HepG2 (cell line): ENCODE measurements around the gene PPCDC. TPM values are rescaled to one million over a fixed set of nuclear protein-coding genes. Genes with fewer than 3 reads are reported as not detected.

ENCODE experiments used
- BRCA1 ChIP-seq: sonication (generic); formaldehyde crosslinking; IDR thresholded peaks from 2 replicates; pipeline ENCODE4 v1.4.0; 2020; ENCODE audit warnings: missing genetic modification reagents
- EP300 ChIP-seq, 3 experiments: sonication (generic) in 1 of 3; formaldehyde crosslinking in 1 of 3; IDR thresholded peaks; 2 replicates each; pipeline versions ENCODE4 v1.5.1 to v1.6.1; 2011 to 2020; ENCODE audit warnings: low read depth in 2 of 3, low read length in 2 of 3, borderline replicate concordance in 1 of 3, improper control_type of control experiment in 1 of 3, mild to moderate bottlenecking in 1 of 3, missing genetic modification reagents in 1 of 3, moderate library complexity in 1 of 3
- HNRNPUL1 ChIP-seq: fragments of 200-400 bp; formaldehyde crosslinking; IDR thresholded peaks from 2 replicates; pipeline ENCODE4 v1.6.1; 2017; ENCODE audit warnings: low read depth, mild to moderate bottlenecking, low read length, moderate library complexity
- KDM3A ChIP-seq: IDR thresholded peaks from 2 replicates; pipeline ENCODE4 v1.6.1; 2018; ENCODE audit warnings: low read depth, missing compliant biosample characterization
- KLF13 ChIP-seq: sonication (generic); formaldehyde crosslinking; IDR thresholded peaks from 2 replicates; pipeline ENCODE4 v1.4.0; 2020; ENCODE audit warnings: mild to moderate bottlenecking, missing genetic modification reagents
- RAD51 ChIP-seq: fragments of 450-650 bp; IDR thresholded peaks from 2 replicates; pipeline ENCODE4 v1.6.1; 2016; ENCODE audit warnings: borderline replicate concordance
- SCMH1 ChIP-seq: sonication (generic); formaldehyde crosslinking; IDR thresholded peaks from 2 replicates; pipeline ENCODE4 v1.9.0; 2021; ENCODE audit warnings: missing genetic modification reagents, mild to moderate bottlenecking, borderline replicate concordance
- SIX1 ChIP-seq: sonication (generic); formaldehyde crosslinking; IDR thresholded peaks from 2 replicates; pipeline ENCODE4 v1.4.0; 2020; ENCODE audit warnings: missing genetic modification reagents, borderline replicate concordance
- SP4 ChIP-seq: sonication (generic); formaldehyde crosslinking; IDR thresholded peaks from 2 replicates; pipeline ENCODE4 v1.8.1; 2023; ENCODE audit warnings: mild to moderate bottlenecking, missing genetic modification reagents
- polyA plus RNA-seq, 8 experiments: library from polyadenylated mRNA; depleted of rRNA in 3 of 8; stranded (reverse) in 7 of 8; unstranded in 1 of 8; fragments of >200 nt; fragmentation: Illumina TruSeq in 4 of 8; extraction: Trizol in 4 of 8; gene quantifications; 2 replicates each; pipeline versions ENCODE4 v1.2.1 to v1.2.3, GENCODE V29; 2011 to 2016; ENCODE audit warnings: low read depth in 4 of 8, missing spikeins in 1 of 8, mixed read lengths in 1 of 8; ENCODE audit not compliant: insufficient read depth in 1 of 8
- total RNA-seq, 5 experiments: library from RNA; depleted of rRNA; stranded (reverse); fragments of >200 nt; fragmentation: Illumina TruSeq; extraction: Trizol; gene quantifications; 2 replicates each; pipeline ENCODE4 v1.2.3, GENCODE V29; 2016; ENCODE audit warnings: low read depth in 1 of 5
- TF ChIP-seq, protein P1 (sequence below): sonication (generic); formaldehyde crosslinking; IDR thresholded peaks from 2 replicates; pipeline ENCODE4 v1.5.0; 2020; ENCODE audit warnings: mild to moderate bottlenecking, missing genetic modification reagents, borderline replicate concordance
- TF ChIP-seq, protein P2 (sequence below): sonication (generic); formaldehyde crosslinking; IDR thresholded peaks from 2 replicates; pipeline ENCODE4 v1.8.0; 2022; ENCODE audit warnings: mild to moderate bottlenecking, missing genetic modification reagents, moderate library complexity
- TF ChIP-seq, protein P3 (sequence below): sonication (generic); formaldehyde crosslinking; IDR thresholded peaks from 2 replicates; pipeline ENCODE4 v1.4.0; 2020; ENCODE audit warnings: missing genetic modification reagents, mild to moderate bottlenecking, borderline replicate concordance
- TF ChIP-seq, protein P4 (sequence below): sonication (generic); formaldehyde crosslinking; IDR thresholded peaks from 2 replicates; pipeline ENCODE4 v1.5.1; 2020; ENCODE audit warnings: mild to moderate bottlenecking, moderate library complexity, missing genetic modification reagents
- TF ChIP-seq, protein P5 (sequence below): IDR thresholded peaks from 2 replicates; pipeline ENCODE4 v1.4.0; 2020; ENCODE audit warnings: mild to moderate bottlenecking, missing genetic modification reagents

Gene PPCDC
- total and polyA plus RNA-seq, 2 of the 13 experiments (the other 11 are each of a cell fraction or from before 2014, with no cell fraction given) = 12.3 to 12.8 TPM

DNA sequence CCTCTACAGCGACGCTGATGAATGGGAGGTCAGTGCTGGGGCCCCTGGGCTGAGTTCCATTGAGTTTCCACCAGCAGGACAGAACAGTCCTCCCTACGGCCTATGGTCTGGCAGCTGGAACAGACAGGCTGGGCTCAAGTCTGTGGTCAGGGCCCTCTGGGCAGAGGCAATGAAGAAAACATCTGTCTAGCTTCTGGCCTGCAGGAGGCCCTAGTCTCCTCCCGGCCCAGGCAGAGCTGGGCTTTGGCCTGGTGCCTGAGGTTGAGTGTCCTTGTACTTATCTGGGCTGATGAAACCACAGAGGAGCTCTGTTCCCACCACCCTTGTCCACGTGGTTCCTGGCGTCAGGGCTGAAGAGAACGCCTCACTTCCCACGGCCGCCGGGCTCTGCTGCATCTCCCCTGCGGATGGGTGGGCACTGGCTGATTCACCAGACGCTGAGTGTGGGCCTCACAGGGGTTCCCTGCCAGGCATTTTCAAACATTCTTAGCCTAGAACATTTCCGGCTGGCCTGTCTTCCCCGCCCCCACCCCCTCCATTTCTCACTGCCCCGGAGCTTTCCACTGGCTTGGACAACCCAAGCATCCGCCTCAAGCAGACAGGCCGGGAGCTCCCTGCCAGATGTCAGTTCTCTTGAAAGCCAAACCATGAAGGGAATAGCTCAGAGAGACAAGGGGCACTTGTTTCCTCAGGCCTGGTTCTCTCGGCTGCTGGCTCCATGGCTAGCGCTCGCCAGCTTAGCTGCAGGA is 20.3 kb downstream of the PPCDC start (continued):
- TF ChIP-seq HNRNPUL1 (no peak), SCMH1 (no peak), KDM3A (CRISPR knock-in tag) (no peak), KLF13 (no peak), EP300 (IDR thresholded peaks at IDR 0.05; ENCODE audit: low read depth in 2 of 2, low read length in 2 of 2) (peak in 1 of 2 experiments; percentile 74; a peak in 2 of 4 replicates), EP300 (CRISPR knock-in tag; IDR thresholded peaks at IDR 0.05; ENCODE audit: borderline replicate concordance) (peak; percentile 74), SP4 (CRISPR knock-in tag) (no peak), BRCA1 (CRISPR knock-in tag) (no peak; the same call in 1 of the 2 replicates), SIX1 (CRISPR knock-in tag) (peak; percentile 57; the same call in 1 of the 2 replicates), RAD51 (peak; percentile 25; the same call in 1 of the 2 replicates)
- TF ChIP-seq, protein P1, sequence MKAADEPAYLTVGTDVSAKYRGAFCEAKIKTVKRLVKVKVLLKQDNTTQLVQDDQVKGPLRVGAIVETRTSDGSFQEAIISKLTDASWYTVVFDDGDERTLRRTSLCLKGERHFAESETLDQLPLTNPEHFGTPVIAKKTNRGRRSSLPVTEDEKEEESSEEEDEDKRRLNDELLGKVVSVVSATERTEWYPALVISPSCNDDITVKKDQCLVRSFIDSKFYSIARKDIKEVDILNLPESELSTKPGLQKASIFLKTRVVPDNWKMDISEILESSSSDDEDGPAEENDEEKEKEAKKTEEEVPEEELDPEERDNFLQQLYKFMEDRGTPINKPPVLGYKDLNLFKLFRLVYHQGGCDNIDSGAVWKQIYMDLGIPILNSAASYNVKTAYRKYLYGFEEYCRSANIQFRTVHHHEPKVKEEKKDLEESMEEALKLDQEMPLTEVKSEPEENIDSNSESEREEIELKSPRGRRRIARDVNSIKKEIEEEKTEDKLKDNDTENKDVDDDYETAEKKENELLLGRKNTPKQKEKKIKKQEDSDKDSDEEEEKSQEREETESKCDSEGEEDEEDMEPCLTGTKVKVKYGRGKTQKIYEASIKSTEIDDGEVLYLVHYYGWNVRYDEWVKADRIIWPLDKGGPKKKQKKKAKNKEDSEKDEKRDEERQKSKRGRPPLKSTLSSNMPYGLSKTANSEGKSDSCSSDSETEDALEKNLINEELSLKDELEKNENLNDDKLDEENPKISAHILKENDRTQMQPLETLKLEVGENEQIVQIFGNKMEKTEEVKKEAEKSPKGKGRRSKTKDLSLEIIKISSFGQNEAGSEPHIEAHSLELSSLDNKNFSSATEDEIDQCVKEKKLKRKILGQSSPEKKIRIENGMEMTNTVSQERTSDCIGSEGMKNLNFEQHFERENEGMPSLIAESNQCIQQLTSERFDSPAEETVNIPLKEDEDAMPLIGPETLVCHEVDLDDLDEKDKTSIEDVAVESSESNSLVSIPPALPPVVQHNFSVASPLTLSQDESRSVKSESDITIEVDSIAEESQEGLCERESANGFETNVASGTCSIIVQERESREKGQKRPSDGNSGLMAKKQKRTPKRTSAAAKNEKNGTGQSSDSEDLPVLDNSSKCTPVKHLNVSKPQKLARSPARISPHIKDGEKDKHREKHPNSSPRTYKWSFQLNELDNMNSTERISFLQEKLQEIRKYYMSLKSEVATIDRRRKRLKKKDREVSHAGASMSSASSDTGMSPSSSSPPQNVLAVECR = peak; percentile 67; the same call in 1 of the 2 replicates
- TF ChIP-seq, protein P2, sequence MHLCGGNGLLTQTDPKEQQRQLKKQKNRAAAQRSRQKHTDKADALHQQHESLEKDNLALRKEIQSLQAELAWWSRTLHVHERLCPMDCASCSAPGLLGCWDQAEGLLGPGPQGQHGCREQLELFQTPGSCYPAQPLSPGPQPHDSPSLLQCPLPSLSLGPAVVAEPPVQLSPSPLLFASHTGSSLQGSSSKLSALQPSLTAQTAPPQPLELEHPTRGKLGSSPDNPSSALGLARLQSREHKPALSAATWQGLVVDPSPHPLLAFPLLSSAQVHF (CRISPR knock-in tag) = peak; percentile 66; the same call in 1 of the 2 replicates
- TF ChIP-seq, protein P3, sequence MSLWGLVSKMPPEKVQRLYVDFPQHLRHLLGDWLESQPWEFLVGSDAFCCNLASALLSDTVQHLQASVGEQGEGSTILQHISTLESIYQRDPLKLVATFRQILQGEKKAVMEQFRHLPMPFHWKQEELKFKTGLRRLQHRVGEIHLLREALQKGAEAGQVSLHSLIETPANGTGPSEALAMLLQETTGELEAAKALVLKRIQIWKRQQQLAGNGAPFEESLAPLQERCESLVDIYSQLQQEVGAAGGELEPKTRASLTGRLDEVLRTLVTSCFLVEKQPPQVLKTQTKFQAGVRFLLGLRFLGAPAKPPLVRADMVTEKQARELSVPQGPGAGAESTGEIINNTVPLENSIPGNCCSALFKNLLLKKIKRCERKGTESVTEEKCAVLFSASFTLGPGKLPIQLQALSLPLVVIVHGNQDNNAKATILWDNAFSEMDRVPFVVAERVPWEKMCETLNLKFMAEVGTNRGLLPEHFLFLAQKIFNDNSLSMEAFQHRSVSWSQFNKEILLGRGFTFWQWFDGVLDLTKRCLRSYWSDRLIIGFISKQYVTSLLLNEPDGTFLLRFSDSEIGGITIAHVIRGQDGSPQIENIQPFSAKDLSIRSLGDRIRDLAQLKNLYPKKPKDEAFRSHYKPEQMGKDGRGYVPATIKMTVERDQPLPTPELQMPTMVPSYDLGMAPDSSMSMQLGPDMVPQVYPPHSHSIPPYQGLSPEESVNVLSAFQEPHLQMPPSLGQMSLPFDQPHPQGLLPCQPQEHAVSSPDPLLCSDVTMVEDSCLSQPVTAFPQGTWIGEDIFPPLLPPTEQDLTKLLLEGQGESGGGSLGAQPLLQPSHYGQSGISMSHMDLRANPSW (CRISPR knock-in tag) = no peak; the same call in 1 of the 2 replicates
- TF ChIP-seq, protein P4, sequence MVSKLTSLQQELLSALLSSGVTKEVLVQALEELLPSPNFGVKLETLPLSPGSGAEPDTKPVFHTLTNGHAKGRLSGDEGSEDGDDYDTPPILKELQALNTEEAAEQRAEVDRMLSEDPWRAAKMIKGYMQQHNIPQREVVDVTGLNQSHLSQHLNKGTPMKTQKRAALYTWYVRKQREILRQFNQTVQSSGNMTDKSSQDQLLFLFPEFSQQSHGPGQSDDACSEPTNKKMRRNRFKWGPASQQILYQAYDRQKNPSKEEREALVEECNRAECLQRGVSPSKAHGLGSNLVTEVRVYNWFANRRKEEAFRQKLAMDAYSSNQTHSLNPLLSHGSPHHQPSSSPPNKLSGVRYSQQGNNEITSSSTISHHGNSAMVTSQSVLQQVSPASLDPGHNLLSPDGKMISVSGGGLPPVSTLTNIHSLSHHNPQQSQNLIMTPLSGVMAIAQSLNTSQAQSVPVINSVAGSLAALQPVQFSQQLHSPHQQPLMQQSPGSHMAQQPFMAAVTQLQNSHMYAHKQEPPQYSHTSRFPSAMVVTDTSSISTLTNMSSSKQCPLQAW (CRISPR knock-in tag) = no peak
- TF ChIP-seq, protein P5, sequence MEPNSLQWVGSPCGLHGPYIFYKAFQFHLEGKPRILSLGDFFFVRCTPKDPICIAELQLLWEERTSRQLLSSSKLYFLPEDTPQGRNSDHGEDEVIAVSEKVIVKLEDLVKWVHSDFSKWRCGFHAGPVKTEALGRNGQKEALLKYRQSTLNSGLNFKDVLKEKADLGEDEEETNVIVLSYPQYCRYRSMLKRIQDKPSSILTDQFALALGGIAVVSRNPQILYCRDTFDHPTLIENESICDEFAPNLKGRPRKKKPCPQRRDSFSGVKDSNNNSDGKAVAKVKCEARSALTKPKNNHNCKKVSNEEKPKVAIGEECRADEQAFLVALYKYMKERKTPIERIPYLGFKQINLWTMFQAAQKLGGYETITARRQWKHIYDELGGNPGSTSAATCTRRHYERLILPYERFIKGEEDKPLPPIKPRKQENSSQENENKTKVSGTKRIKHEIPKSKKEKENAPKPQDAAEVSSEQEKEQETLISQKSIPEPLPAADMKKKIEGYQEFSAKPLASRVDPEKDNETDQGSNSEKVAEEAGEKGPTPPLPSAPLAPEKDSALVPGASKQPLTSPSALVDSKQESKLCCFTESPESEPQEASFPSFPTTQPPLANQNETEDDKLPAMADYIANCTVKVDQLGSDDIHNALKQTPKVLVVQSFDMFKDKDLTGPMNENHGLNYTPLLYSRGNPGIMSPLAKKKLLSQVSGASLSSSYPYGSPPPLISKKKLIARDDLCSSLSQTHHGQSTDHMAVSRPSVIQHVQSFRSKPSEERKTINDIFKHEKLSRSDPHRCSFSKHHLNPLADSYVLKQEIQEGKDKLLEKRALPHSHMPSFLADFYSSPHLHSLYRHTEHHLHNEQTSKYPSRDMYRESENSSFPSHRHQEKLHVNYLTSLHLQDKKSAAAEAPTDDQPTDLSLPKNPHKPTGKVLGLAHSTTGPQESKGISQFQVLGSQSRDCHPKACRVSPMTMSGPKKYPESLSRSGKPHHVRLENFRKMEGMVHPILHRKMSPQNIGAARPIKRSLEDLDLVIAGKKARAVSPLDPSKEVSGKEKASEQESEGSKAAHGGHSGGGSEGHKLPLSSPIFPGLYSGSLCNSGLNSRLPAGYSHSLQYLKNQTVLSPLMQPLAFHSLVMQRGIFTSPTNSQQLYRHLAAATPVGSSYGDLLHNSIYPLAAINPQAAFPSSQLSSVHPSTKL (CRISPR knock-in tag) = peak; percentile 68
